Measurements from ENCODE around the gene ANK2.

Gene ANK2

GRCh38 chr4:113148925-113149324 lies 99.5 kb downstream of the ANK2 start:
- no peak overlapping the region for H3K27ac ChIP-seq
- H3K4me3 ChIP-seq: no peak overlapping the region
- no peak for DNase-seq (ENCODE audit: low spot score)

GRCh38 chr4:113153529-113154101 lies 104.2 kb downstream of the ANK2 start:
- TF ChIP-seq CTCF (IDR thresholded peaks at IDR 0.05): no peak
- DNase-seq (ENCODE audit: low spot score): no peak
- Histone ChIP-seq H3K4me3 (no peak overlapping the region), H3K27ac (no peak overlapping the region)

More at GRCh38 chr4:113148925-113149324, 99.5 kb downstream of the ANK2 start:
- no peak for TF ChIP-seq CTCF (IDR thresholded peaks at IDR 0.05)

DNA sequence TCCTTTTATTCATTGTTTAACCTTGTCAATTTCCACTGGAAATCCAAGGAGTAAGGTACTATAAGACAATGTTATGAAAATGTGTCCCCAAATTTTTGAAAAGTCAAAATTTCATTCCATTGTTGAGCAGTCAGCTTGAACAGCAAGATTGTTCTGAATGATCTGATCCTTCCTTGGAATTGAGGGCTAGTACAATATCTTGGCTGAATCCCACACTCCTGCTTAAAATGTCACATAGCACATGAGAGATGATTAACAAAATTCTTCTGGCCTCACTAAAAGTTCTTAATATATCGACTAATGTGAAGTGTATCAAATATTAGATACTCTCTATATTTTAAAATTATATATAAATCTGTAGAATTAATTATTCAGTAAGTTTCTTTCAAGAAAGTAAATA lies 104.8 kb downstream of the ANK2 start:
- Histone ChIP-seq H3K4me3 (no peak overlapping the region), H3K27ac (no peak overlapping the region)
- no peak for DNase-seq (ENCODE audit: low spot score)
- TF ChIP-seq CTCF (IDR thresholded peaks at IDR 0.05): no peak

- TF ChIP-seq CTCF (IDR thresholded peaks at IDR 0.05): no peak
- Histone ChIP-seq H3K27ac (no peak overlapping the region), H3K4me3 (no peak overlapping the region)
- no peak for DNase-seq (ENCODE audit: low spot score)
Measured at GRCh38 chr4:113157086-113157857, 107.8 kb downstream of the ANK2 start.

- Histone ChIP-seq H3K4me3 (no peak overlapping the region), H3K27ac (no peak overlapping the region)
- no peak for TF ChIP-seq CTCF (IDR thresholded peaks at IDR 0.05)
- DNase-seq (ENCODE audit: low spot score): no peak
Measured at GRCh38 chr4:113159942-113160545, 110.6 kb downstream of the ANK2 start.

GRCh38 chr4:113160548-113160947 lies 111.1 kb downstream of the ANK2 start:
- no peak for TF ChIP-seq CTCF (IDR thresholded peaks at IDR 0.05)
- Histone ChIP-seq H3K27ac (no peak overlapping the region), H3K4me3 (no peak overlapping the region)
- DNase-seq (ENCODE audit: low spot score): no peak

Measured in coronary artery (tissue), 2 donors.